ENCODE data around the gene KLF13.

GRCh38 chr15:31279221-31280045 lies 47.2 kb upstream of the KLF13 start:
- TF ChIP-seq CTCF (conservative IDR thresholded peaks at IDR 0.05; ENCODE audit: low read depth in 2 of 2): no peak
- no peak for TF ChIP-seq EZH2 (IDR thresholded peaks at IDR 0.05; ENCODE audit: low read depth, unreplicated experiment)
- no peak for TF ChIP-seq POLR2AphosphoS5 (IDR thresholded peaks at IDR 0.05; ENCODE audit: low read depth)
